ENCODE results near the gene MAPK11. TPM values are rescaled to one million over a fixed set of nuclear protein-coding genes. Genes with fewer than 3 reads are reported as not detected.

Gene MAPK11
- total RNA-seq, 1 donor from 2014 or later: 3.4 TPM

- FAIRE-seq: no peak
- Histone ChIP-seq H3K36me3 (ENCODE audit: control insufficient read depth, insufficient read depth, low read length) (peaks cover 67% of the 10 kb centered on the region), H3K27me3 (ENCODE audit: control insufficient read depth, insufficient read depth, low read length) (no peaks in the 10 kb centered on the region), H3K4me3 (ENCODE audit: low read depth, low read length) (no peak overlapping the region)
- no peak for DNase-seq (ENCODE audit: low read depth)
- TF ChIP-seq CTCF (IDR thresholded peaks at IDR 0.05; ENCODE audit: insufficient read depth, low read length, severe bottlenecking): no peak
Observed at GRCh38 chr22:50283821-50284220, 13.6 kb upstream of the MAPK11 start.

GRCh38 chr22:50282361-50283155 is 12.4 kb upstream of the MAPK11 start:
- no peak for FAIRE-seq
- peak; percentile 93 for DNase-seq (ENCODE audit: low read depth)
- no peak overlapping the region for H3K4me3 ChIP-seq (ENCODE audit: low read depth, low read length)
- TF ChIP-seq CTCF (IDR thresholded peaks at IDR 0.05; ENCODE audit: insufficient read depth, low read length, severe bottlenecking): no peak
- H3K27me3 ChIP-seq (ENCODE audit: control insufficient read depth, insufficient read depth, low read length): no peaks in the 10 kb centered on the region
- peaks cover 67% of the 10 kb centered on the region for H3K36me3 ChIP-seq (ENCODE audit: control insufficient read depth, insufficient read depth, low read length)

- Histone ChIP-seq H3K4me3 (ENCODE audit: low read depth, low read length) (no peak overlapping the region), H3K27me3 (ENCODE audit: control insufficient read depth, insufficient read depth, low read length) (no peaks in the 10 kb centered on the region), H3K36me3 (ENCODE audit: control insufficient read depth, insufficient read depth, low read length) (peaks cover 67% of the 10 kb centered on the region)
- TF ChIP-seq CTCF (IDR thresholded peaks at IDR 0.05; ENCODE audit: insufficient read depth, low read length, severe bottlenecking): no peak
- FAIRE-seq (no peak), DNase-seq (ENCODE audit: low read depth) (no peak)
Observed at GRCh38 chr22:50281957-50282356, 11.8 kb upstream of the MAPK11 start.

- H3K27me3 ChIP-seq (ENCODE audit: control insufficient read depth, insufficient read depth, low read length): no peaks in the 10 kb centered on the region
- FAIRE-seq (no peak), DNase-seq (ENCODE audit: low read depth) (no peak)
- no peak for TF ChIP-seq CTCF (IDR thresholded peaks at IDR 0.05; ENCODE audit: insufficient read depth, low read length, severe bottlenecking)
- H3K4me3 ChIP-seq (ENCODE audit: low read depth, low read length): no peak overlapping the region
- H3K36me3 ChIP-seq (ENCODE audit: control insufficient read depth, insufficient read depth, low read length): peaks cover 62% of the 10 kb centered on the region
Observed at GRCh38 chr22:50281384-50281760, 11.2 kb upstream of the MAPK11 start.

GRCh38 chr22:50280708-50281383 is 10.7 kb upstream of the MAPK11 start:
- TF ChIP-seq CTCF (IDR thresholded peaks at IDR 0.05; ENCODE audit: insufficient read depth, low read length, severe bottlenecking): no peak
- Histone ChIP-seq H3K36me3 (ENCODE audit: control insufficient read depth, insufficient read depth, low read length) (peaks cover 62% of the 10 kb centered on the region), H3K27me3 (ENCODE audit: control insufficient read depth, insufficient read depth, low read length) (no peaks in the 10 kb centered on the region), H3K4me3 (ENCODE audit: low read depth, low read length) (no peak overlapping the region)
- FAIRE-seq (no peak), DNase-seq (ENCODE audit: low read depth) (no peak)

All from bronchial epithelial cell (primary cell).